IMR-90 (cell line): ENCODE results near the gene ROMO1. TPM values are rescaled to one million over a fixed set of nuclear protein-coding genes. Genes with fewer than 3 reads are reported as not detected.
A peak's percentile ranks its signal among the peaks of the same experiment; 100 is the strongest.

Experiments used
- ATAC-seq: fragments of 200-7000 bp; cut with Tn5 transposase; 2 replicates; pipeline ENCODE4 v1.9.1; 2020; ENCODE audit warnings: low read depth, mild to moderate bottlenecking, moderate library complexity
- BruUV-seq: library from RNA; stranded (reverse); fragments of 400-500 nt; replicated peaks from 2 replicates; lab custom pipeline; 2021; lab: Mats Ljungman, UMichigan
- CTCF ChIA-PET: fragments of 300-600 bp; formaldehyde crosslinking; extraction: SDS; loops from one replicate; lab custom pipeline; 2021; ENCODE audit warnings: antibody characterized with exemption; lab: Yijun Ruan, JAX
- POLR2A ChIA-PET: fragments of 300-600 bp; sonication (Branson Sonifier 250); formaldehyde crosslinking; loops from one replicate; lab custom pipeline; 2022; ENCODE audit warnings: antibody characterized with exemption; ENCODE audit not compliant: unreplicated experiment; lab: Charles Lee
- DNase-seq: peaks from one replicate; pipeline ENCODE4 v3.0.0; 2013
- H2AFZ ChIP-seq: replicated peaks from 2 replicates; pipeline ENCODE3; 2013; ENCODE audit warnings: low read length, mild to moderate bottlenecking; ENCODE audit not compliant: poor library complexity
- H2AK5ac ChIP-seq: 2 replicates; pipeline ENCODE4 v1.6.1; 2013; ENCODE audit warnings: low read depth, low read length, inconsistent platforms
- H2AK9ac ChIP-seq: replicated peaks from 2 replicates; pipeline ENCODE3; 2013; ENCODE audit warnings: mild to moderate bottlenecking, low read depth, low read length, moderate library complexity; ENCODE audit not compliant: poor library complexity
- H2BK120ac ChIP-seq: 2 replicates; pipeline ENCODE4 v1.6.1; 2013; ENCODE audit warnings: low read depth, low read length, inconsistent platforms
- H2BK15ac ChIP-seq: 3 replicates; pipeline ENCODE4 v1.6.1; 2013; ENCODE audit warnings: low read depth, low read length, inconsistent platforms
- H2BK20ac ChIP-seq: 2 replicates; pipeline ENCODE4 v1.6.1; 2013; ENCODE audit warnings: low read depth, mild to moderate bottlenecking, inconsistent platforms, low read length, moderate library complexity
- H2BK5ac ChIP-seq: 2 replicates; pipeline ENCODE4 v1.6.1; 2013; ENCODE audit warnings: mild to moderate bottlenecking, low read depth, low read length, inconsistent platforms; ENCODE audit not compliant: poor library complexity, severe bottlenecking
- H3K14ac ChIP-seq: replicated peaks from 2 replicates; pipeline ENCODE4 v1.6.1; 2013; ENCODE audit warnings: low read depth, low read length, inconsistent platforms
- H3K18ac ChIP-seq: 2 replicates; pipeline ENCODE4 v1.6.1; 2013; ENCODE audit warnings: low read depth, low read length, control low read depth
- H3K23ac ChIP-seq: 2 replicates; pipeline ENCODE4 v1.6.1; 2013; ENCODE audit warnings: low read depth, low read length, inconsistent platforms
- H3K27ac ChIP-seq: 2 replicates; pipeline ENCODE4 v1.5.1; 2013; ENCODE audit warnings: mild to moderate bottlenecking, control low read depth, low read length; ENCODE audit not compliant: insufficient read depth
- H3K27me3 ChIP-seq: 2 replicates; pipeline ENCODE4 v1.6.1; 2013; ENCODE audit warnings: low read length; ENCODE audit not compliant: control insufficient read depth, insufficient read depth
- H3K36me3 ChIP-seq: 2 replicates; pipeline ENCODE4 v1.6.1; 2013; ENCODE audit warnings: low read length, mixed read lengths; ENCODE audit not compliant: control insufficient read depth, insufficient read depth
- H3K4ac ChIP-seq: 2 replicates; pipeline ENCODE4 v1.6.1; 2013; ENCODE audit warnings: low read depth, low read length, inconsistent platforms
- H3K4me1 ChIP-seq: 2 replicates; pipeline ENCODE4 v1.6.1; 2013; ENCODE audit warnings: low read length, mixed read lengths; ENCODE audit not compliant: control insufficient read depth, insufficient read depth
- H3K4me2 ChIP-seq: 2 replicates; pipeline ENCODE4 v1.6.1; 2013; ENCODE audit warnings: low read depth, mild to moderate bottlenecking, control low read depth, low read length, moderate library complexity
- H3K4me3 ChIP-seq: 2 replicates; pipeline ENCODE4 v1.5.1; 2013; ENCODE audit warnings: low read depth, mild to moderate bottlenecking, control low read depth, low read length, moderate library complexity; ENCODE audit not compliant: insufficient read depth
- H3K56ac ChIP-seq: 2 replicates; pipeline ENCODE4 v1.6.1; 2013; ENCODE audit warnings: low read length, inconsistent platforms; ENCODE audit not compliant: insufficient read depth; ENCODE audit errors: extremely low read depth
- H3K79me1 ChIP-seq, 2 experiments: 2 replicates each; pipeline ENCODE4 v1.6.1; 2013; ENCODE audit warnings: low read length in 2 of 2, inconsistent platforms in 1 of 2, low read depth in 1 of 2
- H3K9ac ChIP-seq: 2 replicates; pipeline ENCODE4 v1.6.1; 2013; ENCODE audit warnings: low read depth, low read length, control low read depth
- H3K9me1 ChIP-seq: 2 replicates; pipeline ENCODE4 v1.6.1; 2013; ENCODE audit warnings: low read length, inconsistent platforms; ENCODE audit not compliant: insufficient read depth
- H3K9me3 ChIP-seq: 2 replicates; pipeline ENCODE4 v1.6.1; 2013; ENCODE audit warnings: low read length; ENCODE audit not compliant: control insufficient read depth, insufficient read depth
- H4K20me1 ChIP-seq: 2 replicates; pipeline ENCODE4 v1.6.1; 2013; ENCODE audit warnings: low read length, inconsistent platforms; ENCODE audit not compliant: insufficient read depth
- H4K5ac ChIP-seq: 2 replicates; pipeline ENCODE4 v1.6.1; 2013; ENCODE audit warnings: mild to moderate bottlenecking, low read depth, low read length, control low read depth
- H4K8ac ChIP-seq, 2 experiments: 2 replicates each; pipeline ENCODE4 v1.6.1; 2013; ENCODE audit warnings: low read depth in 2 of 2, low read length in 2 of 2, control low read depth in 1 of 2, inconsistent platforms in 1 of 2
- H4K91ac ChIP-seq: 2 replicates; pipeline ENCODE4 v1.6.1; 2013; ENCODE audit warnings: low read depth, low read length, inconsistent platforms; ENCODE audit not compliant: insufficient read depth
- BHLHE40 ChIP-seq: fragments of 150-350 bp; IDR thresholded peaks from 2 replicates; pipeline ENCODE4 v1.6.1; 2016; ENCODE audit warnings: mild to moderate bottlenecking, low read depth, low read length
- CEBPB ChIP-seq: IDR thresholded peaks from 2 replicates; pipeline ENCODE4 v1.6.1; 2012; ENCODE audit warnings: low read depth, low read length, improper control_type of control experiment
- CHD1 ChIP-seq: IDR thresholded peaks from 2 replicates; pipeline ENCODE4 v1.6.1; 2012; ENCODE audit warnings: low read depth, low read length, improper control_type of control experiment
- FOS ChIP-seq: fragments of 150-350 bp; IDR thresholded peaks from 2 replicates; pipeline ENCODE4 v1.6.1; 2016; ENCODE audit warnings: low read depth, low read length
- MAFK ChIP-seq: IDR thresholded peaks from 2 replicates; pipeline ENCODE4 v1.6.1; 2012; ENCODE audit warnings: low read depth, low read length, improper control_type of control experiment
- MAZ ChIP-seq: IDR thresholded peaks from 2 replicates; pipeline ENCODE4 v1.6.1; 2012; ENCODE audit warnings: low read depth, mild to moderate bottlenecking, low read length, improper control_type of control experiment, moderate library complexity, borderline replicate concordance
- MXI1 ChIP-seq: IDR thresholded peaks from 2 replicates; pipeline ENCODE4 v1.6.1; 2012; ENCODE audit warnings: low read depth, mild to moderate bottlenecking, low read length, moderate library complexity, borderline replicate concordance
- NFE2L2 ChIP-seq: fragments of 150-350 bp; IDR thresholded peaks from 2 replicates; pipeline ENCODE4 v1.6.1; 2016; ENCODE audit warnings: low read depth, mild to moderate bottlenecking, low read length
- POLR2A ChIP-seq: IDR thresholded peaks from 2 replicates; pipeline ENCODE4 v1.6.1; 2012; ENCODE audit warnings: mild to moderate bottlenecking, low read depth, low read length
- RAD21 ChIP-seq: IDR thresholded peaks from 2 replicates; pipeline ENCODE4 v1.6.1; 2012; ENCODE audit warnings: low read length, improper control_type of control experiment
- RCOR1 ChIP-seq: IDR thresholded peaks from 2 replicates; pipeline ENCODE4 v1.6.1; 2012; ENCODE audit warnings: mild to moderate bottlenecking, low read length, improper control_type of control experiment; ENCODE audit not compliant: insufficient replicate concordance
- RFX5 ChIP-seq: IDR thresholded peaks from 2 replicates; pipeline ENCODE4 v1.8.0; 2012; ENCODE audit warnings: low read depth, mild to moderate bottlenecking, low read length, moderate library complexity
- SMC3 ChIP-seq: fragments of 150-350 bp; IDR thresholded peaks from 2 replicates; pipeline ENCODE4 v1.6.1; 2016; ENCODE audit warnings: low read depth, mild to moderate bottlenecking, antibody characterized with exemption, low read length, moderate library complexity
- WGBS, 2 experiments: methylation state at CpG; one replicate each; pipeline versions ENCODE4 v1.1.5 to v1.1.7; 2013; ENCODE audit warnings: missing lambda C conversion rate in 2 of 2; ENCODE audit not compliant: insufficient read length in 1 of 2; ENCODE audit errors: extremely low coverage in 2 of 2; 5-methylcytosine and 5-hydroxymethylcytosine counted together
- dilution Hi-C: fragments of 300-500 bp; cut with HindIII; formaldehyde crosslinking; loops from one replicate; pipeline ENCODE4 v1.14.3; 2018; ENCODE audit warnings: low sequenced_read_pairs; ENCODE audit not compliant: unreplicated experiment
- in situ Hi-C: fragments of 300-500 bp; cut with MboI; formaldehyde crosslinking; loops from 3 replicates; pipeline ENCODE4 v1.14.3; 2019; ENCODE audit warnings: low sequenced_read_pairs, inconsistent platforms, mixed read lengths
- intact Hi-C: fragments of 100-400 bp; cut with micrococcal nuclease; formaldehyde crosslinking; loops from 2 replicates; pipeline ENCODE4 v1.10.0; 2022
- polyA plus RNA-seq, 3 experiments: library from polyadenylated mRNA; depleted of rRNA; stranded (reverse); fragments of >200 nt; gene quantifications; 2 replicates each; pipeline ENCODE4 v1.2.3, GENCODE V29; 2012; ENCODE audit warnings: low replicate concordance in 1 of 3
- total RNA-seq: library from RNA; depleted of rRNA; stranded (reverse); fragments of >200 nt; gene quantifications from 2 replicates; pipeline ENCODE4 v1.2.3, GENCODE V29; 2012
- TF ChIP-seq, protein P1 (sequence below): conservative IDR thresholded peaks from 2 replicates; pipeline ENCODE4 v1.5.1; 2012; ENCODE audit warnings: mild to moderate bottlenecking, low read depth, low read length, improper control_type of control experiment
- TF ChIP-seq, protein P2 (sequence below): fragments of 150-350 bp; IDR thresholded peaks from 2 replicates; pipeline ENCODE4 v1.6.1; 2017; ENCODE audit warnings: mild to moderate bottlenecking, antibody characterized with exemption, low read length, low read depth
- TF ChIP-seq, protein P3 (sequence below): fragments of 150-350 bp; IDR thresholded peaks from 2 replicates; pipeline ENCODE4 v1.6.1; 2016; ENCODE audit warnings: low read depth, mild to moderate bottlenecking, low read length, moderate library complexity, borderline replicate concordance

Gene ROMO1
- total and polyA plus RNA-seq, 2 of the 4 experiments (the other 2 are of a cell fraction), result 223 to 555 TPM

DNA sequence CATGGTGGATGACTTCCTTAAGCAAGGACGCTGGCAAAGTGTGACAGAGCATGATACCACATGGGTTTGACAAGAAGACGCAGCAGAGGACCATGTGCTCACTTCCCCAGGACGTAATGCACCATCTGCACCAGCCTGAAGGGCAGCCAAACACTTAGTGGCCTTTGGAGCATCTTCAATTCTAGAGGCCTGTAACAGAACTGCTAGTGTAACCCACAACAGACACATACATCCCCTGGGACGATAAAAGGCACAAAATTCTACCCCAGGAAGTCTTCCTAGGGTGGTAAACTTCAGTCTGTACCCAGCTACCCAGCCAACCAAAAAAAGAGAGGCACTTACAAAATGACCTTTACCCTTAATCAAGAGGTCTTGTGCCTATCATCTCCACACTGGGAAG, 25.3 kb upstream of the ROMO1 start:
- H2BK120ac ChIP-seq, result no peak overlapping the region
- no peaks in the 10 kb centered on the region for H3K4me1 ChIP-seq
- no peak overlapping the region for H3K56ac ChIP-seq
- H3K36me3 ChIP-seq, result peaks cover 47% of the 10 kb centered on the region
- peak overlapping the region; percentile 20 for H2AK9ac ChIP-seq
- H3K18ac ChIP-seq, result no peak overlapping the region
- H3K27me3 ChIP-seq, result no peaks in the 10 kb centered on the region
- dilution Hi-C loops, result no loop called here
- no peak overlapping the region for H2AK5ac ChIP-seq
- no peak overlapping the region for H2BK15ac ChIP-seq
- 94% methylated on average over 2 of the region's 4 CpGs; no CpG with 5 or more reads in 1 of the 2 experiments for WGBS, 2 experiments
- no peak overlapping the region for H3K9ac ChIP-seq
- no peak overlapping the region for H3K27ac ChIP-seq
- BruUV-seq, result no TSS peak
- no peaks in the 10 kb centered on the region for H3K9me3 ChIP-seq
- no peak overlapping the region for H2BK5ac ChIP-seq
- DNase-seq, result no peak
- H3K14ac ChIP-seq, result no peak overlapping the region
- in situ Hi-C loops, result no loop called here
- H2BK20ac ChIP-seq, result no peak overlapping the region
- no peak for TF ChIP-seq MAZ
- TF ChIP-seq FOS, result no peak
- TF ChIP-seq POLR2A, result no peak
- TF ChIP-seq MXI1, result no peak
- no peak for TF ChIP-seq RCOR1
- TF ChIP-seq BHLHE40, result no peak
- no peak for TF ChIP-seq RAD21
- no peak for TF ChIP-seq CHD1
- no peak for TF ChIP-seq MAFK
- TF ChIP-seq, protein P1, sequence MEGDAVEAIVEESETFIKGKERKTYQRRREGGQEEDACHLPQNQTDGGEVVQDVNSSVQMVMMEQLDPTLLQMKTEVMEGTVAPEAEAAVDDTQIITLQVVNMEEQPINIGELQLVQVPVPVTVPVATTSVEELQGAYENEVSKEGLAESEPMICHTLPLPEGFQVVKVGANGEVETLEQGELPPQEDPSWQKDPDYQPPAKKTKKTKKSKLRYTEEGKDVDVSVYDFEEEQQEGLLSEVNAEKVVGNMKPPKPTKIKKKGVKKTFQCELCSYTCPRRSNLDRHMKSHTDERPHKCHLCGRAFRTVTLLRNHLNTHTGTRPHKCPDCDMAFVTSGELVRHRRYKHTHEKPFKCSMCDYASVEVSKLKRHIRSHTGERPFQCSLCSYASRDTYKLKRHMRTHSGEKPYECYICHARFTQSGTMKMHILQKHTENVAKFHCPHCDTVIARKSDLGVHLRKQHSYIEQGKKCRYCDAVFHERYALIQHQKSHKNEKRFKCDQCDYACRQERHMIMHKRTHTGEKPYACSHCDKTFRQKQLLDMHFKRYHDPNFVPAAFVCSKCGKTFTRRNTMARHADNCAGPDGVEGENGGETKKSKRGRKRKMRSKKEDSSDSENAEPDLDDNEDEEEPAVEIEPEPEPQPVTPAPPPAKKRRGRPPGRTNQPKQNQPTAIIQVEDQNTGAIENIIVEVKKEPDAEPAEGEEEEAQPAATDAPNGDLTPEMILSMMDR, result no peak
- no peak for TF ChIP-seq RFX5
- no peak for TF ChIP-seq CEBPB
- TF ChIP-seq NFE2L2, result no peak
- no peak for TF ChIP-seq SMC3
- TF ChIP-seq, protein P2, sequence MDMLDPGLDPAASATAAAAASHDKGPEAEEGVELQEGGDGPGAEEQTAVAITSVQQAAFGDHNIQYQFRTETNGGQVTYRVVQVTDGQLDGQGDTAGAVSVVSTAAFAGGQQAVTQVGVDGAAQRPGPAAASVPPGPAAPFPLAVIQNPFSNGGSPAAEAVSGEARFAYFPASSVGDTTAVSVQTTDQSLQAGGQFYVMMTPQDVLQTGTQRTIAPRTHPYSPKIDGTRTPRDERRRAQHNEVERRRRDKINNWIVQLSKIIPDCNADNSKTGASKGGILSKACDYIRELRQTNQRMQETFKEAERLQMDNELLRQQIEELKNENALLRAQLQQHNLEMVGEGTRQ, result no peak
- TF ChIP-seq, protein P3, sequence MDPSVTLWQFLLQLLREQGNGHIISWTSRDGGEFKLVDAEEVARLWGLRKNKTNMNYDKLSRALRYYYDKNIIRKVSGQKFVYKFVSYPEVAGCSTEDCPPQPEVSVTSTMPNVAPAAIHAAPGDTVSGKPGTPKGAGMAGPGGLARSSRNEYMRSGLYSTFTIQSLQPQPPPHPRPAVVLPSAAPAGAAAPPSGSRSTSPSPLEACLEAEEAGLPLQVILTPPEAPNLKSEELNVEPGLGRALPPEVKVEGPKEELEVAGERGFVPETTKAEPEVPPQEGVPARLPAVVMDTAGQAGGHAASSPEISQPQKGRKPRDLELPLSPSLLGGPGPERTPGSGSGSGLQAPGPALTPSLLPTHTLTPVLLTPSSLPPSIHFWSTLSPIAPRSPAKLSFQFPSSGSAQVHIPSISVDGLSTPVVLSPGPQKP, result no peak
- peaks cover 8% of the 10 kb centered on the region; the same call in 1 of the 2 replicates for H3K9me1 ChIP-seq
- H3K4me3 ChIP-seq, result no peak overlapping the region
- no peak overlapping the region for H3K4ac ChIP-seq
- ATAC-seq, result no peak
- H3K79me1 ChIP-seq, result no peaks in the 10 kb centered on the region; a peak in 1 of 4 replicates
- no peak overlapping the region for H4K91ac ChIP-seq
- H3K4me2 ChIP-seq, result no peak overlapping the region
- no peak overlapping the region for H2AFZ ChIP-seq
- no peak overlapping the region for H4K5ac ChIP-seq
- H3K23ac ChIP-seq, result no peak overlapping the region
- CTCF ChIA-PET, result no interaction called here
- POLR2A ChIA-PET, result interaction anchor here (0.6 kb wide), 1 partner anchor 376 kb away, joined by 3 read pairs; no protein-coding TSS in a partner anchor
- H4K8ac ChIP-seq, result no peak overlapping the region
- intact Hi-C loops, result no loop called here
- H4K20me1 ChIP-seq, result no peaks in the 10 kb centered on the region
